WERI-Rb-1 (cell line): ENCODE results near the gene CUX1.
"Not testable (repeated sequence)": the region's sequence is repeated elsewhere in the genome, so short reads cannot be mapped to it uniquely, and the experiment has no call there.

Experiments
- DNase-seq: peaks from one replicate; pipeline ENCODE4 v3.0.0-alpha.2; 2020
- H3K27ac ChIP-seq: fragments of 250-450 bp; sonication (Bioruptor Pico); 2 replicates; pipeline ENCODE4 v1.5.1; 2020; ENCODE audit warnings: mild to moderate bottlenecking, moderate library complexity
- H3K27me3 ChIP-seq: fragments of 250-450 bp; sonication (Bioruptor Pico); 2 replicates; pipeline ENCODE4 v1.5.1; 2021; ENCODE audit warnings: mild to moderate bottlenecking, low read depth, moderate library complexity; ENCODE audit not compliant: insufficient read depth, severe bottlenecking
- H3K36me3 ChIP-seq: fragments of 250-450 bp; sonication (Bioruptor Pico); 2 replicates; pipeline ENCODE4 v1.5.1; 2020; ENCODE audit warnings: mild to moderate bottlenecking, moderate library complexity
- H3K4me3 ChIP-seq: 2 replicates; pipeline ENCODE4 v1.5.1; 2011; ENCODE audit warnings: low read depth, mild to moderate bottlenecking, control low read depth, low read length
- H3K9me3 ChIP-seq: fragments of 250-450 bp; sonication (Bioruptor Pico); 2 replicates; pipeline ENCODE4 v1.5.1; 2021; ENCODE audit warnings: mild to moderate bottlenecking, moderate library complexity; ENCODE audit not compliant: severe bottlenecking
- TF ChIP-seq, protein P1 (sequence below): IDR thresholded peaks from 2 replicates; pipeline ENCODE4 v1.5.1; 2011; ENCODE audit warnings: low read depth, mild to moderate bottlenecking, control low read depth, inconsistent platforms, low read length

Gene CUX1

DNA sequence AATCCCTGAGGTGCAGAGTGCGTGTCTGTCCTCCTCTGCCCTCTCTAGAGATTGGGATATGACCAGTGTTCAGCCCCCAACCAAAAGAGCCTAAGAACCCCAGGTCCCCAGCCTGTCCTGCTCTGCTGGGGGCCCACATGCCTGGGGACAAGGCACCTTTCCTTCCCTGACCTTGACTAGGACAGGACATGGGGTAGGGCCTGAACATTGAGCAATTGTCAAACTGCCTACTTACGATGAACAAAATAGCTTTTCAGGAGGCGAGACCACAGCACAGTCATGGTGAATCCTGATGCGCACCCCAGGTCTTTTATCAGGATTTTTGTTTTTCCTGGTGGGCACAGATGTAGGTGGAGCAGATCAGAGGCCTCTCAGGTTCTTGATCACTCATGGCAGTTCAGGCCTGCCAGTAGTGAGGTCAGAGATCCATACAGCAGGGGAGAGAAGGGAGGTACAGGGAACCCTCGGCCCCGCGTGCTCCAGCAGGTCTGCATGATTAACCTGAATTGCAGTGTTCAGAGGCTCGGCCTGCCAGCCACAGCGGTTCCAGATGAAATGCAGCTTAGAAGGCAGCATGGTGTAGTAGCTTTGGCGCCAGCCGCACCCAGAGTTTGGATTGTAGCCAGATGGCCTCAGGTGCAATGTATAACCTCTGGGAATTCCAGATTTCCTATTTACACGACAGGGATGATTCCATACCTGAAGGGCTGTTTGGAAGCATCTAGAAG, 191.3 kb downstream of the CUX1 start:
- Histone ChIP-seq H3K27ac (no peak overlapping the region), H3K4me3 (no peak overlapping the region), H3K36me3 (no peaks in the 10 kb centered on the region), H3K27me3 (no peaks in the 10 kb centered on the region), H3K9me3 (no peaks in the 10 kb centered on the region)
- DNase-seq: no peak
- TF ChIP-seq, protein P1, sequence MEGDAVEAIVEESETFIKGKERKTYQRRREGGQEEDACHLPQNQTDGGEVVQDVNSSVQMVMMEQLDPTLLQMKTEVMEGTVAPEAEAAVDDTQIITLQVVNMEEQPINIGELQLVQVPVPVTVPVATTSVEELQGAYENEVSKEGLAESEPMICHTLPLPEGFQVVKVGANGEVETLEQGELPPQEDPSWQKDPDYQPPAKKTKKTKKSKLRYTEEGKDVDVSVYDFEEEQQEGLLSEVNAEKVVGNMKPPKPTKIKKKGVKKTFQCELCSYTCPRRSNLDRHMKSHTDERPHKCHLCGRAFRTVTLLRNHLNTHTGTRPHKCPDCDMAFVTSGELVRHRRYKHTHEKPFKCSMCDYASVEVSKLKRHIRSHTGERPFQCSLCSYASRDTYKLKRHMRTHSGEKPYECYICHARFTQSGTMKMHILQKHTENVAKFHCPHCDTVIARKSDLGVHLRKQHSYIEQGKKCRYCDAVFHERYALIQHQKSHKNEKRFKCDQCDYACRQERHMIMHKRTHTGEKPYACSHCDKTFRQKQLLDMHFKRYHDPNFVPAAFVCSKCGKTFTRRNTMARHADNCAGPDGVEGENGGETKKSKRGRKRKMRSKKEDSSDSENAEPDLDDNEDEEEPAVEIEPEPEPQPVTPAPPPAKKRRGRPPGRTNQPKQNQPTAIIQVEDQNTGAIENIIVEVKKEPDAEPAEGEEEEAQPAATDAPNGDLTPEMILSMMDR: no peak

DNA sequence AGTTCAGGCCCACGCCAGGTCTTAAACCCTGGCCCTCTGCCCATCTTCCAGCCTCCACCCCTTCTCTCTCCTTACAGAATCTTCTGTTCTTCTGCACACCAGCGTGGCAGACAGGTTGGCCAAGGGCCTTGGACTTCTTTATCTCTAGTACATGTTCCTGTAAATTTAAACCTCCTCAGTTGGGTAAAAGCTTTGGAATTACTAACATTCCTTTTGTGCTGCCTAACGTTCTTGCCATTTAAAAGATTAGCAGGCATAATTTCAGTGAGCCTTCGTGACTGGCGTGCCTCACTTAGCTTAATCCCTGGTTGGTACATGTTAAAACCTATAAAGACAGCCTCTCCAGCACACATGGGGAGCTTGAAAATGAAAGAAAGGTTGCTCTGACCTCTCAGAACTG, 192.2 kb downstream of the CUX1 start:
- no peak overlapping the region for H3K27ac ChIP-seq
- H3K9me3 ChIP-seq: no peaks in the 10 kb centered on the region
- TF ChIP-seq, protein P1: no peak
- no peaks in the 10 kb centered on the region for H3K27me3 ChIP-seq
- H3K4me3 ChIP-seq: no peak overlapping the region
- H3K36me3 ChIP-seq: no peaks in the 10 kb centered on the region; the same call in 1 of the 2 replicates
- no peak for DNase-seq

DNA sequence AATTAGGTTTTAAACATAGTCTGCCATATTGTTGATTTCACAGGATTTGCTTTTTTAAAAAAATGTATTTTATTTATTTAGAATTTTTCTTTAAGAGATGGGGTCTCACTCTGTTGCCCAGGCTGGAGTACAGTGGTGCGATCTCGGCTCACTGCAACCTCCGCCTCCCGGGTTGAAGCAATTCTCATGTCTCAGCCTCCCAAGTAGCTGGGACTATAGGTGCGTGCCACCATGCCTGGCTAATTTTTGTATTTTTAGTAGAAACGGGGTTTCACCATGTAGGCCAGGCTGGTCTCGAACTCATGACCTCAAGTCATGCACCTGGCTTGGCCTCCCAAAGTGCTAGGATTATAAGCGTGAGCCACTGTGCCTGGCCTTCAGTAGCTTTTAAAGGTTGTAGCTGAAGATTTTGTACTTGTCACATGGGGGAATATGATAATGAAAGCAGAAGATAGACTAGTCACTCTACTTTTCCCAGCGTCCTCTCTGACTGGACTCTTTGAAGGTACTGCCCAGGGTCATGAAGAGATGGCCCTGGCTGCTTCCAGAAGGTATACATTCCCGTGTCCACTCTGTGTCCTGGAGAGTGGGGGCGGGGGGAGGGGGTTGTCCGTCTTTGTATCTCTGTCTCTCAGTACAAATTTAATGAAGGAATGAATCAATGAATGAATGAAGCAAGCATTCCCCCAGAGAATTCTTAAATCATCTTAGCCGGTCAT, 194.8 kb downstream of the CUX1 start:
- not testable (repeated sequence) for H3K36me3 ChIP-seq, DNase-seq, H3K27ac ChIP-seq, H3K27me3 ChIP-seq, H3K4me3 ChIP-seq, H3K9me3 ChIP-seq

DNA sequence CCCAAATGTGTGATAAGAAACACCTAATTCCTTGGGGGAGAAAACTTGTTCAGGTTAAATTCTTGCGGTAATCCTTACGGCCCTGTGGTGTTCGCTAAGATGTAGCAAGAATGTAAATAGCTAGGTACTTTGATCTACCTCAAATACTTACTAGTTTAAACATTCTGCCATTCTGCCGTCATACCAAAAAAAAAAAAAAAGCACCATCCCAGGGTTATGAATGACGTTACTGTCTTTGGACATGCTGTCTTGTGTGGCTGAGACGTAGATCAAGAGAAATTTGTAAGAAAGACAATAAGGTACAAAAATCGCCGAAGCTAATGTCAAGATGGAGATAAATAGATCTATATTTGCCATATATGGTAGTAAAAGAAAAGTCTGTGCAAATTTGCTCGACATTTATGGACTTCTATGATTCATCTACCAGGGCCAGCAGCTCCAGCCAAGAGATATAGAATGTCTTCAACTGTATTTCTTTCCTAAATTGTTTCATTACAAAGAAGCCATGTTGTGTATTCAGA, 195.6 kb downstream of the CUX1 start:
- Histone ChIP-seq H3K27ac (no peak overlapping the region), H3K4me3 (no peak overlapping the region), H3K36me3 (no peaks in the 10 kb centered on the region; the same call in 1 of the 2 replicates), H3K9me3 (no peaks in the 10 kb centered on the region), H3K27me3 (no peaks in the 10 kb centered on the region)
- no peak for DNase-seq
- TF ChIP-seq, protein P1: no peak

DNA sequence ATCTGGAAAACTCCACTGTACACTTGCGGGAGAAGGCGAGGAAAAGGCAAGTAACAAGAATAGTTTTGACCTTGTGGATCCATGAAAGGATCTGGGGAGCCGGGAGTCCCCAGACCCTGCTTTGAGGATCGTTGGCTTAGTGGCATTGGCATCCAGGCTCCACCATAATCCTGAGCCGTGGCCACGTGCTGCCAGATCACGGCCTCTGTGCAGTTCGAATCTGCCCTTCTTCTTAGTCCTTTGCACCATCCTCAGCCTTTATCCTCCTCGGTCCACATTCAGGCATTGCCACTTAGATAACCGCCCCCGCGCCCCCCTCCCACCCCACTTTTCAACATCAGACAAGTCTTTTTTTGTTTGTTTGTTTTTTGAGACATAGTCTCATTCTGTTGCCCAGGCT, 201.4 kb downstream of the CUX1 start:
- H3K36me3 ChIP-seq: no peaks in the 10 kb centered on the region; the same call in 1 of the 2 replicates
- TF ChIP-seq, protein P1: no peak
- no peak overlapping the region for H3K4me3 ChIP-seq

DNA sequence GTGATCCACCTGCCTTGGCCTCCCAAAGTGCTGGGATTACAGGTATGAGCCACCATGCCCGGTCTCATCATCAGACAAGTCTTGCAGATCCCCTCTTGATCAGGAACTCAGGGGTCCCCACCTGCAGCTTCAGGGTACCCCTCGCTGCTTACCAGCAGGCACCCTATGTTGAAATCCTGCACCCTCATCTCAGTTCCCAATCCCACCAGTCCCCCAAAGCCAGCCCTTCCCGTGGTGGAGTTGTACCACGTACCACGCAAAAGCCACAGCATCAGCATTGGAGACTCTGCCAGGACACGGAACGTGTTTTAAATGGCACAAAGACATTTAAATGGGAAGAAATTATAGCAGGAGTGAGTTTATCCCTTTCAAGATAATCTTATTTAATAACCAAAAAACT, 202.0 kb downstream of the CUX1 start:
- Histone ChIP-seq H3K36me3 (no peaks in the 10 kb centered on the region), H3K4me3 (no peak overlapping the region), H3K27me3 (no peaks in the 10 kb centered on the region), H3K9me3 (no peaks in the 10 kb centered on the region), H3K27ac (no peak overlapping the region)
- TF ChIP-seq, protein P1: no peak
- no peak for DNase-seq

More for the DNA sequence above, 201.4 kb downstream of the CUX1 start:
- H3K27me3 ChIP-seq: no peaks in the 10 kb centered on the region
- H3K27ac ChIP-seq: no peak overlapping the region
- no peak for DNase-seq
- no peaks in the 10 kb centered on the region for H3K9me3 ChIP-seq
